ENCODE results near the gene MS4A8. TPM values are rescaled to one million over a fixed set of nuclear protein-coding genes. Genes with fewer than 3 reads are reported as not detected.

MS4A8 gene
- total RNA-seq, 4 donors from 2014 or later, result not detected

- WGBS, 2 donors, result 87 to 91% methylated on average over 5 of the region's 5 CpGs
- Histone ChIP-seq H3K4me3 (replicated peaks in 1 of 3) (no peak overlapping the region), H3K9me3 (no peaks in the 10 kb centered on the region), H3K4me1 (no peaks in the 10 kb centered on the region), H3K27ac (no peak overlapping the region), H3K27me3 (no peaks in the 10 kb centered on the region), H3K36me3 (no peaks in the 10 kb centered on the region)
- no peak for DNase-seq
- intact Hi-C loops (cut with DNase I), result no loop called here
- TF ChIP-seq POLR2A (IDR thresholded peaks at IDR 0.05), result no peak
- no peak for TF ChIP-seq CTCF (IDR thresholded peaks at IDR 0.05)
Measured at GRCh38 chr11:60717956-60718355, 18.5 kb downstream of the MS4A8 start.

- intact Hi-C loops (cut with DNase I), result no loop called here
- Histone ChIP-seq H3K36me3 (no peaks in the 10 kb centered on the region), H3K9me3 (no peaks in the 10 kb centered on the region), H3K4me1 (no peaks in the 10 kb centered on the region), H3K27me3 (no peaks in the 10 kb centered on the region), H3K27ac (no peak overlapping the region), H3K4me3 (replicated peaks in 1 of 3) (no peak overlapping the region)
- WGBS, 2 donors, result 87 to 92% methylated on average over 9 to 10 of the region's 10 CpGs
- DNase-seq, result no peak
- TF ChIP-seq POLR2A (IDR thresholded peaks at IDR 0.05) (no peak), CTCF (IDR thresholded peaks at IDR 0.05) (no peak)
Measured at GRCh38 chr11:60718524-60719316, 19.3 kb downstream of the MS4A8 start.

- Histone ChIP-seq H3K4me1 (no peaks in the 10 kb centered on the region), H3K27ac (no peak overlapping the region), H3K36me3 (no peaks in the 10 kb centered on the region), H3K4me3 (replicated peaks in 1 of 3) (no peak overlapping the region), H3K9me3 (no peaks in the 10 kb centered on the region), H3K27me3 (no peaks in the 10 kb centered on the region)
- TF ChIP-seq CTCF (IDR thresholded peaks at IDR 0.05), result no peak
- TF ChIP-seq POLR2A (IDR thresholded peaks at IDR 0.05), result no peak
- no peak for DNase-seq
- 92 to 93% methylated on average over 4 of the region's 4 CpGs for WGBS, 2 donors
- intact Hi-C loops (cut with DNase I), result no loop called here
Measured at GRCh38 chr11:60719391-60719790, 20.0 kb downstream of the MS4A8 start.

GRCh38 chr11:60720460-60720859 is 21.0 kb downstream of the MS4A8 start:
- no peaks in the 10 kb centered on the region for H3K27me3 ChIP-seq
- no peaks in the 10 kb centered on the region for H3K4me1 ChIP-seq
- DNase-seq, result no peak
- TF ChIP-seq POLR2A (IDR thresholded peaks at IDR 0.05) (no peak), CTCF (IDR thresholded peaks at IDR 0.05) (no peak)
- intact Hi-C loops (cut with DNase I), result no loop called here
- H3K9me3 ChIP-seq, result no peaks in the 10 kb centered on the region
- no peaks in the 10 kb centered on the region for H3K36me3 ChIP-seq
- WGBS, 2 donors, result 73 to 78% methylated on average over 6 of the region's 6 CpGs
- no peak overlapping the region for H3K4me3 ChIP-seq (replicated peaks in 1 of 3)
- H3K27ac ChIP-seq, result no peak overlapping the region

- no peak for TF ChIP-seq POLR2A (IDR thresholded peaks at IDR 0.05)
- no peak for TF ChIP-seq CTCF (IDR thresholded peaks at IDR 0.05)
- intact Hi-C loops (cut with DNase I), result no loop called here
- WGBS, 2 donors, result 87 to 94% methylated on average over 3 of the region's 3 CpGs
- Histone ChIP-seq H3K4me1 (no peaks in the 10 kb centered on the region), H3K27me3 (no peaks in the 10 kb centered on the region), H3K36me3 (no peaks in the 10 kb centered on the region), H3K4me3 (replicated peaks in 1 of 3) (no peak within 1 kb of the TSS), H3K9me3 (no peaks in the 10 kb centered on the region), H3K27ac (no peak within 1 kb of the TSS)
- no peak for DNase-seq
Measured at GRCh38 chr11:60724420-60724819, 25.0 kb downstream of the MS4A8 start, which contains the start of gene MS4A18. Gene MS4A18, plus strand, starts transcription at chr11:60724720.

Measured in thyroid gland (tissue), 4 donors.